ENCODE measurements around the gene MEIKIN.
"Not testable (repeated sequence)": the region's sequence is repeated elsewhere in the genome, so short reads cannot be mapped to it uniquely, and the experiment has no call there.

Gene MEIKIN

GRCh38 chr5:131902266-131902665 is 43.2 kb downstream of the MEIKIN start:
- DNase-seq, result not testable (repeated sequence)

- DNase-seq, result no peak
These were observed 45.8 kb downstream of the MEIKIN start for GRCh38 chr5:131899686-131900085.

GRCh38 chr5:131883984-131884383 is 61.5 kb downstream of the MEIKIN start:
- no peak for DNase-seq

GRCh38 chr5:131879705-131880104 is 65.8 kb downstream of the MEIKIN start:
- DNase-seq, result no peak

GRCh38 chr5:131877873-131878272 is 67.6 kb downstream of the MEIKIN start:
- no peak for DNase-seq

- DNase-seq, result not testable (repeated sequence)
These were observed 74.2 kb downstream of the MEIKIN start for GRCh38 chr5:131871251-131871650.

- DNase-seq, result no peak
These were observed 77.9 kb downstream of the MEIKIN start for GRCh38 chr5:131867524-131867923.

GRCh38 chr5:131863700-131864099 is 81.8 kb downstream of the MEIKIN start:
- no peak for DNase-seq

- no peak for DNase-seq
These were observed 88.1 kb downstream of the MEIKIN start for GRCh38 chr5:131857388-131857787.

GRCh38 chr5:131855452-131855851 is 90.0 kb downstream of the MEIKIN start:
- no peak for DNase-seq

- DNase-seq, result no peak
These were observed 91.3 kb downstream of the MEIKIN start for GRCh38 chr5:131854134-131854533.

- no peak for DNase-seq
These were observed 96.8 kb downstream of the MEIKIN start for GRCh38 chr5:131848662-131849061.

GRCh38 chr5:131846536-131846935 is 98.9 kb downstream of the MEIKIN start:
- no peak for DNase-seq

- no peak for DNase-seq
These were observed 99.6 kb downstream of the MEIKIN start for GRCh38 chr5:131845828-131846227.

- DNase-seq, result not testable (repeated sequence)
These were observed 102.5 kb downstream of the MEIKIN start for GRCh38 chr5:131842971-131843370.

GRCh38 chr5:131832702-131833101 is 112.8 kb downstream of the MEIKIN start:
- not testable (repeated sequence) for DNase-seq

- no peak for DNase-seq
These were observed 120.0 kb downstream of the MEIKIN start for GRCh38 chr5:131825404-131826013.

- no peak for DNase-seq
These were observed 120.8 kb downstream of the MEIKIN start for GRCh38 chr5:131824631-131825030.

- DNase-seq, result no peak
These were observed 124.2 kb downstream of the MEIKIN start for GRCh38 chr5:131821221-131821620.

- DNase-seq, result no peak
These were observed 127.3 kb downstream of the MEIKIN start for GRCh38 chr5:131818001-131818724.

- no peak for DNase-seq
These were observed 130.5 kb downstream of the MEIKIN start for GRCh38 chr5:131814990-131815389.

GRCh38 chr5:131812371-131813160 is 132.9 kb downstream of the MEIKIN start:
- DNase-seq, result no peak

GRCh38 chr5:131810510-131811249 is 134.8 kb downstream of the MEIKIN start:
- DNase-seq, result no peak
